ENCODE measurements around the gene ATXN2.
"Not testable (repeated sequence)": the region's sequence is repeated elsewhere in the genome, so short reads cannot be mapped to it uniquely, and the experiment has no call there.

ATXN2 gene

DNA sequence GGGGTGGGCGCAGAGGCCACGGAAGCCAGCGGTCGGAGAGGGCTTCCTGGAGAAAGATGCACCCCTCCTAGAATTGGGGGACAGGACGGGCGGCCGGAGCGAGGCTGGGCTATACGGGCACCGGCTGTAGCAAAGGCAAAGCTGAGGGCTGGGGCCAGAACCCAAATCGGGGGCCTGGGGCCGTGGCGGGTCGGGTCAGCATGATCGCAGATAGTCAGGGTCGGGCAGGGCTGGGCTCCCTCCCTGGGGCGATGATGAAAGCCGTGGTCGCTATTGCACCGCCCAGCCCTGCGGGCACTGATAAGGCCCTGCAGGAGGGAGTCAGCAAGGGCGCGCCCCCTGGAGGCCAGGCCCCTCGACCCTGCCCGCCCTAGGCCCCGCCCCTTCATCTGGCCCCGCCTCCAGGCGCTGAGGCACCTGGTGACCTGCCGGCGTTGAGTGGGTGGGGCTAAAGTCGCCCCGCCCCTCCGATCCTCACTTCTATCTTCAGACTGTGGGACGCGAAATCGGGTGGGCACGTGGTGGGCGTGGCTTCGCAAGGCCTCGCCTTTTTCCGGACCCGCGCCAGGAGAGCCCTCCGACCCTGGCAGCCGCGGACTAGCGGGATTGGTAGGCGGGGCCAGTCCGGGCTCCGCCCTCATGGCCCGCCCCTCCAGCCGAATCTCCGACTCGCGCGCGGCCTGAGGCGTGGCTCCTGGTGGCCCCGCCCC lies 193.8 kb downstream of the ATXN2 start:
- DNase-seq (ENCODE audit: low read depth in 2 of 2): peak; percentile 99

DNA sequence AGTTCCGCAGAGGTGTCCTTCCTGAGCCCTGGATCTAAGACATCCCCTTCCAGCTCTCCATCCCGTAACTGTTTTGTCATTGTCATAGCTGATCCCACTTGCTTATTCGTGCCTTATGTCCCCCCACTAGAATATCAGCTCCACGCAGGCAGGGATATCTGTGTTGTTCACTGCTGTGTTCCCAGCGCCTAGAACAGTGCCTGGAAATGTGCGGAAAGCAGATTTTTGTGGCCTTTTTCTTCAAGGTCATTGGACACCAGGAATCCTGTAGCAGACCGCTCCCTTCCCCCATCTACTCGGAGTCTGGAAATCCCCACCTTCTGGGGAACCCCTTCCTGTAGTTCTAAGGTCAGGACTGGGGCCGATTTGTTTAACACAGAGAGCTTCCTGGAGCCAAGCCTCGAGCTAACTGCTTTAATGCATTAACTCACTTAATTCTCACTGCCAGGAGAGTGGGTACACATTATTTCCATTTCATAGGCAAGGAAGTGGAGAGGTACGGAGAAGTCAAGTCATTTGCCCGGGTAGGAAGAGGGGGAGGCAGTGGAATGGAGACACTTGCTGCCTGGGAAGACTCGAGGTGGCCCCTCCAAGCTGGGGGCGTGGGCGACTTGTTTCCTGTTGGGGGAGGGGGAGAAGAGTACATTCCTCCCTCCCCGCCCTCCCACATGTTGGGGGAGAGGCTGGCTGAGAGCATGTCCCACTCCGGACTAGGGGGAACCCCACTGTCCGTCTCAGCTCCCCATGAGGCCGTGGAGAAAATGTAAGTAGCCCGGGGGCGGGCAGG lies 194.6 kb downstream of the ATXN2 start:
- peak; percentile 67 to 86 for DNase-seq (ENCODE audit: low read depth in 2 of 2)

DNA sequence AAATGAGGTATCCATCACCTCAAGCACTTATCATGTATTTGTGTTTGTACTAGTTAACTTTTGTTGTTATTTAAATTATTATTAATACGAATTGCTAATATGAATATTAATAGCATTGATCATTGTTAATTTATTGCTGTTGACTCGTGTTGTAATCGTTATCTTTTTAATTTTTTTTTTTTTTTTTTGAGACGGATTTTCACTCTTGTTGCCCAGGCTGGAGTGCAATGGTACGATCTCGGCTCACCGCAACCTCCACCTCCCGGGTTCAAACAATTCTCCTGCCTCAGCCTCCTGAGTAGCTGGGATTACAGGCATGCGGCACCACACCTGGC lies 196.7 kb downstream of the ATXN2 start:
- not testable (repeated sequence) for DNase-seq (ENCODE audit: low read depth in 2 of 2)

All from activated CD8-positive, alpha-beta memory T cell treated with anti-CD3 and anti-CD28 coated beads for 4 hours (primary cell).